Common myeloid progenitor, CD34-positive (primary cell): ENCODE measurements around the gene CCDC68.
"Not testable (repeated sequence)": the region's sequence is repeated elsewhere in the genome, so short reads cannot be mapped to it uniquely, and the experiment has no call there.

Source experiments
- CTCF ChIA-PET: fragments of 350-600 bp; sonication (Branson Sonifier 250); formaldehyde crosslinking; loops from one replicate; lab custom pipeline; 2021; ENCODE audit warnings: antibody characterized with exemption; lab: Charles Lee
- POLR2A ChIA-PET: fragments of 350-600 bp; sonication (Branson Sonifier 250); formaldehyde crosslinking; loops from one replicate; lab custom pipeline; 2021; ENCODE audit warnings: antibody characterized with exemption; lab: Charles Lee
- DNase-seq, 3 donors: peaks; one replicate each; pipeline versions ENCODE4 v3.0.0 to v3.0.0-alpha.2; 2013
- H3K27ac ChIP-seq, 2 experiments: 1 replicate in 1 of 2; 2 replicates in 1 of 2; pipeline ENCODE4 v1.7.0; 2013; ENCODE audit warnings: inconsistent platforms in 2 of 2, low read length in 2 of 2, mild to moderate bottlenecking in 2 of 2, low read depth in 1 of 2, moderate library complexity in 1 of 2; ENCODE audit not compliant: severe bottlenecking in 2 of 2, insufficient read depth in 1 of 2, poor library complexity in 1 of 2
- H3K27me3 ChIP-seq, 5 experiments: replicated peaks in 2 of 5; 1 replicate in 3 of 5; 2 replicates in 2 of 5; pipeline versions ENCODE4 v1.6.1 to v1.7.0; 2013; ENCODE audit warnings: low read length in 4 of 5, mild to moderate bottlenecking in 2 of 5, moderate library complexity in 2 of 5, inconsistent platforms in 1 of 5; ENCODE audit not compliant: insufficient read depth in 5 of 5, control insufficient read depth in 4 of 5
- H3K36me3 ChIP-seq, 4 experiments: 1 replicate in 2 of 4; 2 replicates in 2 of 4; pipeline versions ENCODE4 v1.6.1 to v1.7.0; 2013; ENCODE audit warnings: low read length in 3 of 4, control low read depth in 1 of 4, mild to moderate bottlenecking in 1 of 4; ENCODE audit not compliant: control insufficient read depth in 4 of 4, insufficient read depth in 4 of 4
- H3K4me1 ChIP-seq, 4 experiments: 1 replicate in 3 of 4; 2 replicates in 1 of 4; pipeline versions ENCODE4 v1.6.1 to v1.7.1; 2013; ENCODE audit warnings: low read length in 3 of 4, mild to moderate bottlenecking in 3 of 4, control low read depth in 1 of 4, inconsistent platforms in 1 of 4, moderate library complexity in 1 of 4; ENCODE audit not compliant: control insufficient read depth in 4 of 4, insufficient read depth in 4 of 4; ENCODE audit errors: control extremely low read depth in 1 of 4
- H3K4me3 ChIP-seq, 7 experiments: 1 replicate in 4 of 7; 2 replicates in 3 of 7; pipeline versions ENCODE4 v1.5.1 to v1.7.0; 2013; ENCODE audit warnings: mild to moderate bottlenecking in 7 of 7, low read length in 6 of 7, moderate library complexity in 6 of 7, inconsistent platforms in 2 of 7, low read depth in 2 of 7, control low read depth in 1 of 7; ENCODE audit not compliant: insufficient read depth in 4 of 7, control insufficient read depth in 1 of 7; ENCODE audit errors: extremely low read depth in 1 of 7
- H3K9me3 ChIP-seq, 5 experiments: 1 replicate in 4 of 5; 2 replicates in 1 of 5; pipeline versions ENCODE4 v1.6.1 to v1.7.1; 2013; ENCODE audit warnings: low read length in 4 of 5, mild to moderate bottlenecking in 2 of 5, inconsistent platforms in 1 of 5, low read depth in 1 of 5, moderate library complexity in 1 of 5; ENCODE audit not compliant: control insufficient read depth in 4 of 5, insufficient read depth in 2 of 5; ENCODE audit errors: control extremely low read depth in 1 of 5
- WGBS: methylation state at CpG from one replicate; pipeline ENCODE4 v1.1.5; 2013; ENCODE audit not compliant: insufficient coverage; 5-methylcytosine and 5-hydroxymethylcytosine counted together

CCDC68 gene

DNA sequence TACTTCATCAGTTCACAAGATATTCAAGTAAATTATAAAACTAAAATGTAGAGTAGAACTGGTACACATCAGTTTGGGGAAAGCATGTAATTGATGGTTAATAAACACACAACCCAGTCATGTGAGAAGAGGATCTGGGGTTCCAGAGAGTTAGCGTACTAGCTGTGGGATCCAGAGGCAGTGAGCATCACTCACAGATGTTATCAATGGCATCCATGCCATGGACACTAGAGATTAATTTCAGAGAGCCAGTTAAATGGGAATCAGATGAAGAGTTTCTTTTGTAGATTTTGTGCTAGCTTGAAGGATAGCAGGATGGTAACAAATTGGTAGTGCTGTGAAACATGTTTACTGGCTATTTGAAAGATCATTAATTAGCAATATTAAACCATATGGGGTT, 21.8 kb upstream of the CCDC68 start:
- Histone ChIP-seq H3K4me1 (no peaks in the 10 kb centered on the region), H3K9me3 (peaks cover 0 to 7% (median 0%) of the 10 kb centered on the region in 5 experiments), H3K36me3 (no peaks in the 10 kb centered on the region), H3K27ac (no peak overlapping the region), H3K4me3 (no peak overlapping the region), H3K27me3 (peaks cover 0 to 3% (median 0%) of the 10 kb centered on the region in 5 experiments)
- POLR2A ChIA-PET: no interaction called here
- no peak for DNase-seq
- WGBS: 100% methylated on average over 1 of the region's 1 CpG
- CTCF ChIA-PET: interaction anchor here (1.3 to 4.5 kb wide), 2 partner anchors 15 to 301 kb away, joined by 4 to 23 read pairs; no protein-coding TSS in a partner anchor

DNA sequence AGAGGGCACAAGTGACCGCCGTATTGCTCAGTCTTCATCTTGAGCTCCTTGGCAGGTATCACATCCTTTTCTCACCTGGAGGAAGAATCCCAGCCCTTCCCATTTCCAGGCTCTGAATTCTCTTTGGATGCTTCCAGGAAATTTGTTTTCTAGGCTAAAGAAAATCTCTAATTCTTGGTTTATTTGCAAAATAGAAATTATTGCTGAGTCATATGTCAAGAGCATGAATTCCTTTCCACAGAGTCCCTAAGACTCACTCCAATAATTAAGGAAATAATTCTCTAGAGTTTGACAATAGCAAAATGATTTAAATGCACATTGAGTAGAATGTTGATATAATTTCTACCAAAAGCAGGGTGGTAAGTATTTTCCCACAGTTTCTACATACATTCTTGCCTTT, 16.3 kb upstream of the CCDC68 start:
- DNase-seq: no peak
- H3K4me1 ChIP-seq: no peaks in the 10 kb centered on the region
- 100% methylated on average over 2 of the region's 2 CpGs for WGBS
- H3K4me3 ChIP-seq: no peak overlapping the region
- ChIA-PET CTCF (interaction anchor here (1.2 to 2.6 kb wide), 3 partner anchors 8 to 296 kb away, joined by 5 to 10 read pairs (median 7); no protein-coding TSS in a partner anchor), POLR2A (no interaction called here)
- no peaks in the 10 kb centered on the region for H3K27me3 ChIP-seq
- H3K9me3 ChIP-seq: peaks cover 0 to 7% (median 0%) of the 10 kb centered on the region in 5 experiments
- H3K27ac ChIP-seq: no peak overlapping the region
- H3K36me3 ChIP-seq: no peaks in the 10 kb centered on the region

DNA sequence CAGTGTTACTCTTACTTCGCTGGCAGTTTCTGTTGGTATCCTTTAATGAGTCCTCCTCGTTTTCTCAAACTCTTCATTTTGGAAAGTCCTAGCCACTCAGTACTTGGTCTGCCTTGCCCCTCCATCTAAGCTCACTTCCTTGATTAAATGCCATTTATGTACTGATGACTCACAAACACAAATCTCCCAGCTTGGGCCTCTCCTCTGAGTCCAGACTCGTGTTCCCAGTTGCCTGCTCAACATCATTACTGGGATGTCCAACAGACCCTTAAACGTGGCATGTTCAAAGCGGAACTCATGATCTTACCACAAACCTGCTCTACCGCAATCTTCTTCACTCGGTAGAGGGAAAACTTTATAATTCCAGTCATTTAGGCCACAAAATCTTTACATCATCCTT, 13.8 kb upstream of the CCDC68 start:
- H3K27ac ChIP-seq: no peak overlapping the region
- H3K4me3 ChIP-seq: no peak overlapping the region
- no peak for DNase-seq
- ChIA-PET POLR2A (no interaction called here), CTCF (no interaction called here)
- H3K27me3 ChIP-seq: no peaks in the 10 kb centered on the region
- no peaks in the 10 kb centered on the region for H3K36me3 ChIP-seq
- no peaks in the 10 kb centered on the region for H3K4me1 ChIP-seq
- 100% methylated on average over 7 of the region's 7 CpGs for WGBS
- peaks cover 0 to 4% (median 3%) of the 10 kb centered on the region in 5 experiments for H3K9me3 ChIP-seq

DNA sequence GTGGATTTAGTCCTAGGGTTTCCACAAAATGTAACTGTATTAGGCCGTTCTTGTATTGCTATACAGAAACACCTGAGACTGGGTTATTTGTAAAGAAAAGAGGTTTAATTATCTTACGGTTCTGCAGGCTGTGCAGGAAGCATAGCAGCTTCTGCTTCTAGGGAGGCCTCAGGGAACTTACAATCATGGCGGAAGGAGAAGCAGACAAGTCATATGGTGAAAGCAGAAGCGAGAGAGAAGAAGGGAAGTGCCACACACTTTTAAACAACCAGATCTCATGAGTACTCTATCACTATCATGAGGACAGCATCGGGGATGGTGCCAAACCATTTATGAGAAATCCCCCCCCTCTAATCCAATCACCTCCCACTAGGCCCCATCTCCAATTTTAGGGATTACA, 9.5 kb upstream of the CCDC68 start:
- CTCF ChIA-PET: no interaction called here
- no peak for DNase-seq
- H3K36me3 ChIP-seq: no peaks in the 10 kb centered on the region
- no peak overlapping the region for H3K4me3 ChIP-seq
- 85% methylated on average over 2 of the region's 5 CpGs for WGBS
- no peaks in the 10 kb centered on the region for H3K27me3 ChIP-seq
- no peaks in the 10 kb centered on the region for H3K4me1 ChIP-seq
- H3K27ac ChIP-seq: no peak overlapping the region
- peaks cover 0 to 3% (median 3%) of the 10 kb centered on the region in 5 experiments for H3K9me3 ChIP-seq
- POLR2A ChIA-PET: no interaction called here

DNA sequence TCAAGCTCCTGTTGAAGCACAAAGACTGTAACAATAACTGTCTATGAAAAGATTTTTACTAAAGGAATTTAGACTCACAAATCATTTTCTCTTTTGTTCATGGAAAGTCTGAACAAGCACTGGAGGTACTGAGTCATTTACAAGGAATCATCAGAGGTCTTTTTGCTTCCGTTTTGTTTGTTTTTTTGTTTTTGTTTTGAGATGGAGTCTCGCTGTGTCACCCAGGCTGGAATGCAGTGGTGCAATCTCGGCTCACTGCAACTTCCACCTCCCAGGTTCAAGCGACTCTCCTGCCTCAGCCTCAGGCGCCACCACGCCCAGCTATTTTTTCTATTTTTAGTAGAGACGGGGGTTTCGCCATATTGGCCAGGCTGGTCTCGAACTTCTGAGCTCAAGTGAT, 9.0 kb upstream of the CCDC68 start:
- WGBS: 97% methylated on average over 8 of the region's 9 CpGs
- H3K4me3 ChIP-seq, CTCF ChIA-PET, H3K4me1 ChIP-seq, DNase-seq, H3K9me3 ChIP-seq, POLR2A ChIA-PET, H3K27ac ChIP-seq, H3K36me3 ChIP-seq, H3K27me3 ChIP-seq: not testable (repeated sequence)

DNA sequence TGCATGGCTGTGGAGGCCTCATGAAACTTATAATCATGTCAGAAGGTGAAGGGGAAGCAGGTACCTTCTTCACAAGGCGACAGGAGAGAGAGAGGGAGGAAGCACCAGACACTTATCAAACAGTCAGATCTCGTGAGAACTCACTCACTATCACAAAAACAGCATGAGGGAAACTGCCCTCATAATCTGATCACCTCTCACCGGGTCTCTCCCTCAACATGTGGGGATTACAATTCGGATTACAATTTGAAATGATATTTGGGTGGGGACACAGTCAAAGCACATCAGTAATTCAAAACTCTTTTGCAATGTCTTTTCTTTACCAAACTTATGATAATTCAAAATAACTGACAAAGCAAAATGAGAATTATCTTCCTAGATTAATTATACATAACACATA, 8.5 kb upstream of the CCDC68 start:
- no peak overlapping the region for H3K27ac ChIP-seq
- ChIA-PET POLR2A (no interaction called here), CTCF (no interaction called here)
- DNase-seq: no peak
- no peak overlapping the region for H3K4me3 ChIP-seq
- H3K9me3 ChIP-seq: peaks cover 0 to 3% (median 3%) of the 10 kb centered on the region in 5 experiments
- no peaks in the 10 kb centered on the region for H3K4me1 ChIP-seq
- H3K36me3 ChIP-seq: no peaks in the 10 kb centered on the region
- no peaks in the 10 kb centered on the region for H3K27me3 ChIP-seq
- WGBS: no CpG with 5 or more reads among the region's 4 CpGs

DNA sequence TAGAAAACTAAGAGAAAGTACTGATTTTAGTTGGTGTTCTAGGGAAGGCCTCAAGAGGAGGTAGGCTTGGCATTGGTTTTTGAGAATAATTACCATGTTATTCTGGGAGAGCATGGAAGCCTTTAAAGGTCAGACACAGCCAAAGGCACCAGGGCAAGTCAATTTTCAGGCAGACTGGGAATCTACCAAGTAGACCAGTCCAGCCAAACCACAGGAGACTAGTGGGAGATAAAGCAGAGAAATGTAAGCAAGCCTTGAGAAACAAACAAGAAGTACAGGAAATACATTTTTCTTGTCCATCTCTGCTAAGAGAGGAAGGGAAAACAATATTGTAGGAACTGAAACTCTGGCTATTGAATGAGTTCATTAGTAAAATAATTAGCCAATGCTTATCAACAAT, 5.5 kb upstream of the CCDC68 start:
- POLR2A ChIA-PET: no interaction called here
- Histone ChIP-seq H3K4me1 (no peaks in the 10 kb centered on the region), H3K4me3 (no peak overlapping the region), H3K27ac (no peak overlapping the region), H3K27me3 (peaks cover 2 to 17% (median 7%) of the 10 kb centered on the region in 5 experiments), H3K36me3 (no peaks in the 10 kb centered on the region), H3K9me3 (peaks cover 0 to 12% (median 3%) of the 10 kb centered on the region in 5 experiments)
- CTCF ChIA-PET: interaction anchor here (1.8 kb wide), 1 partner anchor 10 kb away, joined by 7 read pairs; no protein-coding TSS in a partner anchor
- DNase-seq: no peak
